K562 (cell line): ENCODE data around the gene ABCG1. TPM values are rescaled to one million over a fixed set of nuclear protein-coding genes. Genes with fewer than 3 reads are reported as not detected.

Experiments
- BRD9 ChIP-seq: fragments of 450-650 bp; IDR thresholded peaks from 2 replicates; pipeline ENCODE4 v1.6.1; 2018; ENCODE audit warnings: low read depth; ENCODE audit not compliant: partially characterized antibody
- CBX3 ChIP-seq, 2 experiments: IDR thresholded peaks; 1 replicate in 1 of 2; 2 replicates in 1 of 2; pipeline ENCODE4 v1.6.1; 2012; ENCODE audit warnings: inconsistent platforms in 2 of 2, low read length in 2 of 2, borderline replicate concordance in 1 of 2, control low read depth in 1 of 2
- CREB1 ChIP-seq, 2 experiments: sonication (generic) in 1 of 2; formaldehyde crosslinking in 1 of 2; IDR thresholded peaks; 2 replicates each; pipeline versions ENCODE4 v1.6.1 to v1.8.0; 2012 to 2022; ENCODE audit warnings: inconsistent platforms in 1 of 2, mild to moderate bottlenecking in 1 of 2, missing genetic modification reagents in 1 of 2, moderate library complexity in 1 of 2
- CTCF ChIP-seq, 3 experiments: IDR thresholded peaks in 2 of 3; conservative IDR thresholded peaks in 1 of 3; 2 replicates each; pipeline ENCODE4 v1.5.1; 2011 to 2012; ENCODE audit warnings: low read length in 3 of 3, mild to moderate bottlenecking in 3 of 3, control low read depth in 2 of 3, improper control_type of control experiment in 1 of 3, inconsistent platforms in 1 of 3, low read depth in 1 of 3, mixed read lengths in 1 of 3, moderate library complexity in 1 of 3; ENCODE audit not compliant: insufficient read depth in 2 of 3
- CXXC5 ChIP-seq: fragments of 250-450 bp; sonication (Bioruptor Pico); IDR thresholded peaks from 2 replicates; pipeline ENCODE4 v1.8.0; 2022; ENCODE audit warnings: inconsistent platforms, mild to moderate bottlenecking, moderate library complexity
- EHMT2 ChIP-seq: fragments of 450-650 bp; IDR thresholded peaks from 2 replicates; pipeline ENCODE4 v1.6.1; 2018; ENCODE audit warnings: antibody characterized with exemption
- ERF ChIP-seq: fragments of 450-650 bp; formaldehyde crosslinking; IDR thresholded peaks from 2 replicates; pipeline ENCODE4 v1.4.0; 2020; ENCODE audit warnings: mild to moderate bottlenecking, mixed read lengths
- ETV1 ChIP-seq: fragments of 450-650 bp; conservative IDR thresholded peaks from 2 replicates; pipeline ENCODE4 v1.6.1; 2016; ENCODE audit warnings: missing genetic modification characterization, control low read depth, low read depth, missing compliant biosample characterization
- FOXP1 ChIP-seq: sonication (generic); formaldehyde crosslinking; IDR thresholded peaks from 2 replicates; pipeline ENCODE4 v1.8.0; 2022; ENCODE audit warnings: mild to moderate bottlenecking, missing genetic modification reagents
- GTF2A2 ChIP-seq: IDR thresholded peaks from 2 replicates; pipeline ENCODE4 v1.6.1; 2016; ENCODE audit warnings: mild to moderate bottlenecking, missing genetic modification characterization, missing compliant biosample characterization
- HDAC2 ChIP-seq: fragments of 450-650 bp; IDR thresholded peaks from 2 replicates; pipeline ENCODE4 v1.6.1; 2016; ENCODE audit warnings: mild to moderate bottlenecking
- HMBOX1 ChIP-seq: sonication (generic); IDR thresholded peaks from 2 replicates; pipeline ENCODE4 v1.6.1; 2016
- MEIS2 ChIP-seq: fragments of 450-650 bp; IDR thresholded peaks from 2 replicates; pipeline ENCODE4 v1.6.1; 2014; ENCODE audit warnings: mild to moderate bottlenecking; ENCODE audit not compliant: partially characterized antibody
- MIER1 ChIP-seq: fragments of 450-650 bp; IDR thresholded peaks from 2 replicates; pipeline ENCODE4 v1.6.1; 2016; ENCODE audit warnings: antibody characterized with exemption, mild to moderate bottlenecking, low read depth
- MTF1 ChIP-seq: fragments of 250-450 bp; sonication (Bioruptor Pico); IDR thresholded peaks from 2 replicates; pipeline ENCODE4 v1.9.0; 2021; ENCODE audit warnings: moderate library complexity, mild to moderate bottlenecking, inconsistent platforms, borderline replicate concordance
- NR0B1 ChIP-seq: fragments of 450-650 bp; IDR thresholded peaks from one replicate; pipeline ENCODE4 v1.6.1; 2018; ENCODE audit warnings: mild to moderate bottlenecking, moderate library complexity; ENCODE audit not compliant: partially characterized antibody
- PCBP1 ChIP-seq: fragments of 200-400 bp; formaldehyde crosslinking; IDR thresholded peaks from 2 replicates; pipeline ENCODE4 v1.6.1; 2018; ENCODE audit warnings: mild to moderate bottlenecking, low read depth, low read length; ENCODE audit not compliant: poor library complexity, severe bottlenecking
- SMAD4 ChIP-seq: fragments of 250-450 bp; sonication (Bioruptor Pico); conservative IDR thresholded peaks from 2 replicates; pipeline ENCODE4 v1.8.0; 2021; ENCODE audit warnings: inconsistent platforms, mild to moderate bottlenecking, moderate library complexity
- SRSF7 ChIP-seq: fragments of 200-400 bp; formaldehyde crosslinking; optimal IDR thresholded peaks from 2 replicates; pipeline ENCODE3; 2017; ENCODE audit warnings: mild to moderate bottlenecking, low read depth, low read length
- ZBED1 ChIP-seq: IDR thresholded peaks from 2 replicates; pipeline ENCODE4 v1.6.1; 2014
- ZNF324 ChIP-seq: fragments of 250-450 bp; sonication (Bioruptor Pico); IDR thresholded peaks from 2 replicates; pipeline ENCODE4 v1.4.0; 2020; ENCODE audit warnings: mild to moderate bottlenecking
- ZNF507 ChIP-seq: conservative IDR thresholded peaks from 2 replicates; pipeline ENCODE4 v1.6.1; 2017; ENCODE audit warnings: missing genetic modification characterization, missing compliant biosample characterization
- polyA plus RNA-seq, 8 experiments: library from polyadenylated mRNA; depleted of rRNA in 4 of 8; stranded (reverse) in 5 of 8; unstranded in 3 of 8; fragments of >200 nt; fragmentation: Nextera tagmentation in 2 of 8; fragmentation: Illumina TruSeq in 1 of 8; extraction: Ambion mirVana in 2 of 8; extraction: Trizol in 1 of 8; gene quantifications; 2 replicates each; pipeline versions ENCODE4 v1.2.1 to v1.2.3, GENCODE V29; 2011 to 2014; ENCODE audit warnings: inconsistent platforms in 1 of 8, missing spikeins in 1 of 8
- total RNA-seq, 7 experiments: library from RNA; depleted of rRNA in 6 of 7; stranded (reverse); fragments of >200 nt in 6 of 7; fragmentation: Illumina TruSeq in 2 of 7; extraction: Trizol in 2 of 7; gene quantifications; 2 replicates each; pipeline versions ENCODE4 v1.2.1 to v1.2.3, GENCODE V29; 2011 to 2021; ENCODE audit warnings: low replicate concordance in 1 of 7

The ABCG1 gene
- total and polyA plus RNA-seq, 9 of the 15 experiments (the other 6 are each of a cell fraction or from before 2014, with no cell fraction given): 0.04 to 0.09 TPM; not detected in 7

GRCh38 chr21:42234464-42235241 is 15.7 kb downstream of the ABCG1 start (continued):
- TF ChIP-seq ETV1 (tag) (no peak), SMAD4 (CRISPR knock-in tag) (peak; percentile 82), CXXC5 (CRISPR knock-in tag) (peak; percentile 66), SRSF7 (no peak), EHMT2 (no peak), ZBED1 (no peak), NR0B1 (no peak), ZNF507 (tag) (no peak), ZNF324 (CRISPR knock-in tag) (no peak), CBX3 (IDR thresholded peaks at IDR 0.05; ENCODE audit: borderline replicate concordance in 1 of 2, low read length in 2 of 2) (no peak), PCBP1 (no peak), MEIS2 (peak; percentile 35), MIER1 (no peak), CTCF (IDR thresholded peaks at IDR 0.05 in 2 of 3, conservative IDR thresholded peaks at IDR 0.05 in 1 of 3; ENCODE audit: insufficient read depth in 2 of 3, low read depth in 1 of 3, low read length in 3 of 3) (no peak), ERF (peak; percentile 13; the same call in 1 of the 2 replicates), GTF2A2 (tag) (no peak), FOXP1 (CRISPR knock-in tag) (no peak), BRD9 (no peak), HMBOX1 (no peak), MTF1 (no peak), CREB1 (IDR thresholded peaks at IDR 0.05) (no peak), CREB1 (CRISPR knock-in tag; IDR thresholded peaks at IDR 0.05) (no peak), HDAC2 (no peak)
